ENCODE measurements around the gene KRTAP4-7.
A peak's percentile ranks its signal among the peaks of the same experiment; 100 is the strongest.
"Not testable (repeated sequence)": the region's sequence is repeated elsewhere in the genome, so short reads cannot be mapped to it uniquely, and the experiment has no call there.

The KRTAP4-7 gene

DNA sequence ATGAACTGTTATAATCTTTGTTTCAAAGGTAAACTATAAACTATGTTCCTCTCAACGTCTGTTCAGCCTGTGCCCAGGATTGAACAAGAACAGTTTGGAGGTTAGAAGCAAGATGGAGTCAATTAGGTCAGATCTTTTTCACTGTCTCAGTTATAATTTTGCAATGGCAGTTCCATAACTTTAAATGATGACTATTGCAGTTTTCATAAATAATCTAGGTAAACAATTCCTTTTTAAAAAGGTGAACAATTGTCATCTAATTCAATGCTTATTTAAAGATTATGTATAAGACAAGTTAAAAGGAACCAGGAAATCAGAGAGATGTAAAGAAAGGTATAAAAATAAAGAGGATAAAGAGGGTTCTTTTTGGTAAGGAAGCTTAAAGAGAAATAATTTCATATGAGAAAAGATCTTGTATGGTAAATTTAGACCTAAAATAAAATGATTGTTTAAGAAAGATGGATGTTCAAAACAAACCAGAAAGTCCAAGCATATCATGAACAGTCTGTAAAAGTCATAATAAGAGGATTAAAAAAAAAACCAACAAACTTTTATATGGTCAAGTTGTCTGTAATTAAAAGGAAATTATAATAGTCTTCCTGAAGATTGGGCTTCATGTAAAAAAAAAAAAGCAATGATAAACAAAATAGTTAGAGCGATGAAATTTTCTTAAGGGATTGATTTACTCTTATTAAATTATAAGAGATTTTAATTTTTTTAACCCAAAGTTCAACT, 27.4 kb downstream of the KRTAP4-7 start:
- FAIRE-seq: no peak

GRCh38 chr17:41116297-41116696, 32.3 kb downstream of the KRTAP4-7 start:
- no peak for FAIRE-seq

- not testable (repeated sequence) for FAIRE-seq
Measured at GRCh38 chr17:41117846-41118386, 34.0 kb downstream of the KRTAP4-7 start, which contains the start of gene KRTAP4-11. Gene KRTAP4-11, minus strand, starts transcription at chr17:41118373. Its CDS starts 58 bp downstream, at chr17:41118315.

DNA sequence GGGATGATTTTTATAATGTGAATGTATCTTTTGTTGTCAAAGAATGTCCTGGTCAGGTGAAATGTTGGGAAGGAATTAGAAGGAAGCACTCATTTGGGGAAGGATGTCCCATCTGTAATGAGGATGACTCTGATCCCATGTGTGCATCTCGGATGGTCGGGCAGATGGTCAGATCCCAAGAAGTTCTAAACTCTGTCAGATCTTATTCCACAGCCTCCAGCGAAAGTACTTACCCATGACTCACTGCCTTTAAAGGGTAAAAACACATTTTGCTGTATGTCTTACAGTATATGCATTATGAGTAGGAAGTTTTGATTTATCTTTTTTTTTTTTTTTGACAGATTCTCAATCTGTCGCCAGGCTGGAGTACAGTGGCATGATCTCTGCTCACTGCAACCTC, 34.8 kb downstream of the KRTAP4-7 start:
- FAIRE-seq: no peak

DNA sequence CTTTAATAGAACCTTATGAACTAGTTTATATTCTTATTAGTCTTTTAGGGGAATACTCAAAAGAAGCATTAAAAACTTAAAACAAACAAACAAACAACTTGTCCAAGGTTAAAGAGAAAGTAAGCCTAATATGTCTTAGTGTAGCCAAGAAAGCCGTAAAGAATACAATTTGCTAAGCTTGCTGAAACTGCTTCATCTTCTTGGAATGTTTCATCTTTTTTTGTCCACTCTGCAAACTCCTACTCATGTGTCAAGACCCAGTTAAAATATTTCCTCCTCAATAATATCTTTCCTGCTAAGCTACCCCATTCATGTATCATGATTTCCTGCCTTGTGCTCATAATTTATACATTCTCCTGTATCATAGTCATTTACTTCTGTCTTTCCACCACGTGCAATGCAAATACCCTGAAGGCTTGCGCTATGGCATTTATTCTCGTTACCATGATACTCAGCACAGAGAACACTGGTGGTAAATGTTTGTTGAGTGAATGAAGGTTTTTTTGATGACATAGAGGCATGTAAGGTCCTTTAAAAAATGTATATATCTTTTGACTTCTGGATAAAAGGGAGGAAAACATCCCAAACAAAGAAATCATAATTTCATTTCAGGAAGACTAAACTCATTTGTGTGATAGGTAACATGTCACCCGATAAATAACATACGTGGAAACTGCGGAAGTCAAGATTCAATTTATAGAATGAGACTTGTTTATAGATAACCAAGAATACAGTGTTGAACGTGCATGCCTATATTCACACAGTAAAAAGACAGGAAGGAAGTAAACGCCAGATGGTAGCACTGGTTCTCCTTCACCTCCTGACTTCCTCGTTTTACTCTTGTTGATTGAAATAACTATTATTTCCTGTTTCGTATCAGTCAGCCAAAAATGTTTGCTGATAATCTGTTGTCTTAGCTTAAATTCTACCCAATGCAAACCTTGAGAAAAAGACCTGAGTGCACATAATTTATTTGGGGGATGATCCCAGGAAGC, 36.0 kb downstream of the KRTAP4-7 start:
- FAIRE-seq: peak; percentile 95

DNA sequence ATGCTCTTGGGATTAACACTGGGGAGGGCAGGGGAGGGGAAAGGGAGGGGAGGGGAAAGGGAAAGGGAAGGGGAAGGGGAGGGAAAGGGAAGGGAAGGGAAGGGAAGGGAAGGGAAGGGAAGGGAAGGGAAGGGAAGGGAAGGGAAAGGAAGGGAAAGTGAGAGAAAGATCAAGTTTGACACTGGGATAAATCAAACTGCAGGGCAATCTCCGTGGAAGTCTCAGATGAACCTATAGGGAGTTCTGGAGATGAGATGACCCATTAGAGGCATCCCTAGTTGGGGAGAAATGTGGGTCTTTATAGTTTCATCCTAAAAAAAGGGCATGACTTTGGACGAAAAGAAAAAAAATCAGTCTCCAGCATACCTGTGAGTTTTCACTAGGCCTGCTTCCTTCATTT, 37.8 kb downstream of the KRTAP4-7 start:
- FAIRE-seq: no peak

GRCh38 chr17:41123292-41123990, 39.5 kb downstream of the KRTAP4-7 start:
- FAIRE-seq: not testable (repeated sequence)

- FAIRE-seq: not testable (repeated sequence)
Measured at GRCh38 chr17:41123991-41124371, 40.0 kb downstream of the KRTAP4-7 start, which contains the start of gene KRTAP4-12. Gene KRTAP4-12, minus strand, starts transcription at chr17:41124182. Its CDS starts 60 bp downstream, at chr17:41124122.

DNA sequence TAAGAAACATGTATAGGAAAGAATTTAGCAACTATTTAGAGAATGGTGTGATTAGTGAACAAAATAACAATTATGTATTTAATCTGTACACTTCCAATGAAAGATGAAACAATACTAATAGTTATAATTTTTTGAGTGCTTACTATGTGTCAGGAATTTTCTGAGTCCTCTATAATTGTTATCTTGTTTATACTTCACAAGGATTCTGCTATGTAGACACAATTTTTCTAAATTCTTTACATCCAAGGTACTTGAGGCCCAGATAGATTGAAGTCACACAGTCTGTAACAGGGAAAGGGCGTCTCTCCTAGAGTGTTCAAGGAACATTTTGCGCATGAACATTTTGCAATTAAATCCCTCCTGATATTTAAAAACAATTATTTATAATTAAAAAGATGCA, 41.1 kb downstream of the KRTAP4-7 start:
- no peak for FAIRE-seq

- no peak for FAIRE-seq
Measured at GRCh38 chr17:41126412-41126811, 42.5 kb downstream of the KRTAP4-7 start.

DNA sequence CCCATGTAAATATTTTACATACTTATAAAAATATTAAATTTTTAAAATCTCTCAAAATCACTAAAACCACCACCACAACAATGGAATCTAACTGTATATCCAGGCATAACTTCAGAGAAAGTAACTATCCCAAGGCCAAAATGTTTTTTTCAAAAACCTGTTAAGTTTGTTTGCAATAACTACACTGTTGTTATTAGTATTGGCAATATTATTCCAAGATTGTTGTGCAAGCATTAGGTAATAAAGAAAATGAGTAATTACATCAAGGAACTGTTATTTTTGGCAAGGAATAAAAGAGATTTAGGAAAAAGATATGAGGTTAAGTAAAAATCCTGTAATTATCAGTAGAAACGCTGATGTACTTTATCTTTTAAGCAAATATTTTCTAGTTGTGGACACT, 43.4 kb downstream of the KRTAP4-7 start:
- no peak for FAIRE-seq

GRCh38 chr17:41131979-41132378, 48.0 kb downstream of the KRTAP4-7 start:
- no peak for FAIRE-seq

GRCh38 chr17:41133880-41134735, 50.2 kb downstream of the KRTAP4-7 start:
- no peak for FAIRE-seq

Measured in G401.6 (cell line).